Measurements from ENCODE around the gene EEF1AKMT3.

GRCh38 chr12:57830393-57830792 is 58.0 kb downstream of the EEF1AKMT3 start:
- TF ChIP-seq CTCF (IDR thresholded peaks at IDR 0.05; ENCODE audit: low read length) (no peak), EZH2 (IDR thresholded peaks at IDR 0.05; ENCODE audit: borderline replicate concordance, low read length) (no peak)

All from OCI-LY1 (cell line).